KOPT-K1 (cell line): ENCODE measurements around the gene ZNF689.

Experiments used
- H3K27ac ChIP-seq: fragments of 200-600 bp; sonication (generic); 2 replicates; pipeline ENCODE4 v1.5.1; 2016; ENCODE audit warnings: antibody characterized with exemption, mild to moderate bottlenecking, low read depth, low read length; ENCODE audit not compliant: poor library complexity, severe bottlenecking
- H3K36me3 ChIP-seq: fragments of 200-600 bp; sonication (generic); 2 replicates; pipeline ENCODE4 v1.5.1; 2017; ENCODE audit warnings: antibody characterized with exemption, mild to moderate bottlenecking, low read length, moderate library complexity; ENCODE audit not compliant: insufficient read depth
- H3K9me3 ChIP-seq: fragments of 200-600 bp; sonication (generic); 2 replicates; pipeline ENCODE4 v1.5.1; 2017; ENCODE audit warnings: antibody characterized with exemption, low read length, mild to moderate bottlenecking; ENCODE audit not compliant: insufficient read depth, poor library complexity, severe bottlenecking

The ZNF689 gene

DNA sequence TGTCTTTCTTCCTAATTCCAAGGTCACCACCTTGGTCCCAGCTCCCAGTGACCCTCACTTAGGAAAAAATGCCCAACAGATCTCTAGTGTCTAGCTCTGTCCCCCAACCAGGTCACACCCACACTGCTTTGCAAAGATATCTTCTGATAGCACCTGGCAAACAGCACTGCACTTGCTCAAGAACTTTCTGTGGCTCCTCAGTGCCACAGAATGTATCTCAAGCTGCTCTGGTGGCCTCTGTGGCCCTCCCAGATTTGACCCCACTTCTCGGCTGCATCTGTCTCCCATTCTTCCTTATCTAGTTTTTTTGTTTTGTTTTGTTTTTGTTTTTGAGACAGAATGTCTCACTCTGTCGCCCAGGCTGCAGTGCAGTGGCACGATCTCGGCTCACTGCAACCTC is 43.7 kb downstream of the ZNF689 start:
- Histone ChIP-seq H3K36me3 (no peaks in the 10 kb centered on the region), H3K27ac (no peak overlapping the region), H3K9me3 (no peaks in the 10 kb centered on the region)

DNA sequence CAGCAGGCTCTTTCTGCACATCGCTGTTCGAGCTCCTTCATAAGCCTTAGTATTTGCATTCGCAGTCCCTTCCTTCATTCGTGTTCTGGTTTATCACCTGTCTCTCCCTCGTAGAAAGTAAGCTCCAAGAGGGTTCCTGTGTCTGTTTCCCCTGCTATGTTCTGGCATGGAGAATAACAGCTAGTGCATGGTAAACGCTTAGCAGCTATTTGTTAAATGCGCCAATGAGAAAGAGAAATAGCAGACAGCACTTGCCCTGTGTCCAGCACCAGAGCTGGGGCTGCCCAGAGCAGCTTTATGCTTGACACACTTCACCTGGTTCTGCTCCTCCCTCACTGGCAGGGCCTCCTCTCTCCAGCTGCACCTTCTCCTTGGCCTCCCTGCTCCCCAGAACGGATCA is 44.2 kb downstream of the ZNF689 start:
- Histone ChIP-seq H3K27ac (no peak overlapping the region), H3K36me3 (no peaks in the 10 kb centered on the region), H3K9me3 (no peaks in the 10 kb centered on the region)

DNA sequence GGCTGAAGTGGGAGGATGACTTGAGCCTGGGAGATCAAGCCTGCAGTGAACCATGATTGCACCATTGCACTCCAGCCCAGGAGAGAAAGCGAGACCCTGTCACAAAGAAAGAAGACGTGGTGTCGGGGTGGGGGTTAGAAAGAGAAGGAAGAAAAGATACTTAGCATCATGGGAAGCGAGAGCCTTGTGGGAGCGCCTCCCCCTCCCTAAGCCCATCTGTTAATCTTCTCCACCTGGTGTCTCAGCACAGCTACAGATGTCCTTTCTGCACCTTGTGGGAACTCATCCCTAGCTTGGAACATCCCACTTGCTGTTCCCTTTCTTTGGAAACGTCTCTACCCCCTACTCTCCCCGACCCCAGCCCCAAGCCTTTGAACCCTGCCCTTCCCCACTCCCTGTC is 44.7 kb downstream of the ZNF689 start:
- Histone ChIP-seq H3K9me3 (no peaks in the 10 kb centered on the region), H3K36me3 (no peaks in the 10 kb centered on the region), H3K27ac (no peak overlapping the region)

DNA sequence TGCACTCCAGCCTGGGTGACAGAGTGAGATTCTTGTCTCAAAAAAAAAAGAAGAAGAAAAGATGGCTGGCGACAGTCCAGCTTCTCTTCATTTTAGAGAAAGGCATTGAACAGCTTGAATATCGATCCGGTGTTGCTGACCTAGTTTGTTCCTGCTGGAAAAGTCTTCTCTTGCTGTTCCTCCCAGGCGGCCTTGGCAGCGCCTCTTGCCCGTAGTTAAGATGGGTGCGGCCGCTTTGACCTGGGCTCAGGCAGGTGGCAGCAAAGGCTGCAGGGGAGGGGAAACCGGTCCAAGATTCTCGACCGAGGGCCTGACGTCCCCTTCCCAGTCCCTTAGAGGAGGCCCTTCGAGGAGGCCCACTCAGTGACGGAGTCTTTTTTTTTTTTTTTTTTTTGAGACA is 48.2 kb downstream of the ZNF689 start:
- Histone ChIP-seq H3K36me3 (no peaks in the 10 kb centered on the region), H3K9me3 (no peaks in the 10 kb centered on the region), H3K27ac (no peak overlapping the region)

DNA sequence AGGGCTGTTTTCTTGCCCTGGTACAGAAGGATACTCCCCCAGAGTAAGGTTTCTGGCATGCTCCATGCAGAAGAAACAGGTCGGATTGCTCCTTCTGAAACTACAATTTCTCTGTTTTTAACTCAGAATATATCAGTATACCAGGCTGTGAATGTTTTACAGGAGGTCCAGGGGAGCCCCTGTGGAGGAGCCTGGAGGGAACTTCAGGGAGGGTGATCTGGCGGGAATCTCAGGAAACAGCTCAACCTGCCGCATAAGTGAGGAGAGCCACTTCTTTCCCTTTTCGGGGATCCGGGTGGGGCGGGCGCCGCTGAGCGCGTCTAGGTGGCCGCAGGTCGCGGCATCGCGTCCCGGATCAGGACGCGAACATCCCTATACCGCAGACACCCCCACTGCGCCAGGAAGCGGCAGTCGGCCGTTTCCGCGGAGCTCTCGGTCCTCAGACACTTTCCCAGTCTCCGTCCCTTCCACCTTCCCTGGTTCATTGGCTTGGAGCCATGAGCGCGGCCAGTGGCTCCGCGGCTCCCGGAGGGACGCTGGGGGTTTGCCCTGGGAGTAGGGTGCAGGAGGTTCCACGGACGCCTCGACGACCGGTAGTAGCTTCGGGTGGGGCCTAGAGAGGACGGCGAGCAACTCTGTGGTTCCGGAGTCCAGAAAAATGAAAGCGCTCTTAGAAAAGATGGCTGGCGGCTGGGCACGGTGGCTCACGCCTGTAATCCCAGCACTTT is 48.9 kb downstream of the ZNF689 start:
- Histone ChIP-seq H3K9me3 (no peaks in the 10 kb centered on the region), H3K36me3 (peaks cover 1% of the 10 kb centered on the region; the same call in 1 of the 2 replicates), H3K27ac (no peak overlapping the region)

DNA sequence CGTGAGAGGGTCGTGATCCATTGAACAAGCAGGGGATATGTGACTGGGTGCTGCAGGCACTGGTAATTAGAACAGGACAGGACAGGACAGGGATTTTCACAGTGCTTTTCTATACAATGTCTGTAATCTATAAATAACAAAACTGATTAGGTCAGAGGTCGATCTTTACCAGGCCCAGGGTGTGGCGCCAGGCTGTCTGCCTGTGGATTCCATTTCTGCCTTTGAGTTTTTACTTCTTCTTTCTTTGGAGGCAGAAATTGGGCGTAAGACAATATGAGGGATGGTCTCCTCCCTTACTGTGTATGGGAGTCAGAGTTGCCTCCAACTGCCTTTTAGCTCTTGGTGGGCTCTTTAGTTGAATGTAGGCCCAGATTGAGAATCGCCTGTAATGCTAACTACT is 50.5 kb downstream of the ZNF689 start:
- no peaks in the 10 kb centered on the region for H3K9me3 ChIP-seq
- H3K27ac ChIP-seq, result no peak overlapping the region
- H3K36me3 ChIP-seq, result peaks cover 17% of the 10 kb centered on the region

DNA sequence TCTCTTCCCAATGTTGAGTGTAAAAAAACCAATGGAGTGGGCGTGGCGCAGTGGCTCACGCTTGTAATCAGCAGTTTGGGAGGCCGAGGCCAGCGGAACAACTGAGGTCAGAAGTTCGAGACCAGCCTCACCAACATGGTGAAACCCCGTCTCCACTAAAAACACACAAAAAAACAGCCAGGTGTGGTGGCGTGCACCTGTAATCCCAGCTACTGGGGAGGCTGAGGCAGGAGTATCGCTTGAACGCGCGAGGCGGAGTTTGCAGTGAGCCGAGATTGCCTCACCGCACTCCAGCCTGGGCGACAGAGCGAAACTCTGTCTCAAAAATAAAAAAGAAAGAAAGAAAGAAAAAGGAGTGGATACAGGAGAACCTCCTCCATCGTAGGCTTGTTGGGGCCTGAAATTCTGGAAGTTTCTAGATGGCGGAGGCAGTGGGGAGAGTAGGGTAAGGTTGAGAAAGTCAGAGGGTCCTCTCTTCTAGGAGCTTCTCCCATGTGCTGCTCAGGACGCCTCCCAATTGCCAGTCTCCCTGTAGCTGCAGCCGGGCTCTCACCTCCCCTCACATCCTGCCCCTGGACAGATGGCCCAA is 51.3 kb downstream of the ZNF689 start:
- Histone ChIP-seq H3K9me3 (no peaks in the 10 kb centered on the region), H3K27ac (peak overlapping the region; percentile 95), H3K36me3 (peaks cover 25% of the 10 kb centered on the region)

DNA sequence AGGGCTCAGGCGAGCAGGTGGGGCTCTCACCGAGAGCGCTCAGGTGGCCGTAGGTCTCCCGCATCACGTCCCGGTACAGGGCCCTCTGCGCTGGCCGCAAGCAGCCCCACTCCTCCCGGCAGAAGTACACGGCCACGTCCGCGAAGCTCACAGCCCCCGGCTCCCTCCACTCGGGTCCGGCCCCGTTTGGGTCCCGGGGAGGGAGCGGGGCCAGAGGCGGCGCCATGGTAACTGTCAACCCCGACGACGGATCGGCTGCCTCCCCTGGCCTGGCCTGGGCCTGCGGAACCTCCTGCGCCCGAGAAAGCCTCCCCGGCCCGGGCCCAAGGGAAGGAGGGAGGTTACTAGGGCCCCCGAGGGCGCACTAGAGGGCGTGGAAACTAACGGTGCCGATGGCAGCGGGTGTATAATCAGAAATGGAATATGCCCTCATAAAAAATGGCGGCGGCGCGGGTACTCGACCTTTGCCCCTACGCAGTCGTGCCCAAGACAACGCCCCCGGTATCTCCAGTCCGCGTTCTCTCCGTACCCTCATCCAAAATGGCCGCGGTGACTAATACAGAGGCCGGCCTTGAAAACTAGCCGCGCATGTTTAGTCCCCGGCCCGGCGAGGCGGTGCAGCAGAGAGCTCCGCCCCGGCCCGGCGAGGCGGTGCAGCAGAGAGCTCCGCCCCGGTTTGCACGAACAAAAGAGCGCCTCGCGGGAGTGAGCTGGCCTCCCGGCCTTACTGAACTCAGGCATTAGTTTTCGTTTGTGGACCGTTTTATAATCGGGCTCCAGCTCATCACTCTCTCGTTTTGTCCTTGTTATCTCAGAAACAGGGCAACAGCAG is 52.0 kb downstream of the ZNF689 start, which contains the start of gene ZNF764:
TSS of gene ZNF764 (minus strand) at position 418 of the 832 bp plus-strand sequence. CDS start at position 226, 192 bp downstream.
- Histone ChIP-seq H3K36me3 (peaks cover 32% of the 10 kb centered on the region), H3K9me3 (no peaks in the 10 kb centered on the region), H3K27ac (peak within 1 kb of the TSS; percentile 95)

DNA sequence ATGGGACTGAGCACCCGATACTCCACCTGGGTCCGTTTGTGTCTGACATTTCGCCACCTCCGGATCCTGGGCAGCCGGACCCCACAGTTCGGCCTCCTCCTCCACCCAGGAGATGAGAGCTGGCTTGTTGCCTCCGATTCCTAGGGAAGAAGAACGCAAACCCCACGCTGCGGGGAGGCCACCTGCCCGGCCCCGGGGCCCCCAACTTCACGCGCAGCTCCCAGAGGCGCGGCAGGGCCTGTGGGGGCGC is 52.6 kb downstream of the ZNF689 start:
- H3K36me3 ChIP-seq, result peaks cover 38% of the 10 kb centered on the region
- no peaks in the 10 kb centered on the region for H3K9me3 ChIP-seq
- H3K27ac ChIP-seq, result peak overlapping the region; percentile 95

DNA sequence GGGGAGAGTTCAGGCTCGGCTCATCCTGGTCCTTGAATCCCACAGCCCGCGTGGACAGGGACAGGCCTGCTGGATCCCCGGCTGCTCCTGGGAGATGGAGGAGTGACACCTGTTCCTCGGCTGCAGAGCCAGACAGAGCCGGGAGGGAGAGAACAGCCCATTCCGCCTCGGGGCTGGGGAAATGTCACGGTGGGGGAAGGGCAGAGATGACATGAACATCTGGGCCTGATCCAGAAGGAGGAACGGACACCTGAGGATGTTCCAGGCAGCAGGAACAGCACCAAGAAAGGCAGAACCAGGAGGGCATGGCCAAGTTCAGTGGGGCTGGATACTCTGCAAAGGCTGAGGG is 54.1 kb downstream of the ZNF689 start:
- H3K9me3 ChIP-seq, result no peaks in the 10 kb centered on the region
- H3K36me3 ChIP-seq, result peaks cover 38% of the 10 kb centered on the region
- H3K27ac ChIP-seq, result no peak overlapping the region

DNA sequence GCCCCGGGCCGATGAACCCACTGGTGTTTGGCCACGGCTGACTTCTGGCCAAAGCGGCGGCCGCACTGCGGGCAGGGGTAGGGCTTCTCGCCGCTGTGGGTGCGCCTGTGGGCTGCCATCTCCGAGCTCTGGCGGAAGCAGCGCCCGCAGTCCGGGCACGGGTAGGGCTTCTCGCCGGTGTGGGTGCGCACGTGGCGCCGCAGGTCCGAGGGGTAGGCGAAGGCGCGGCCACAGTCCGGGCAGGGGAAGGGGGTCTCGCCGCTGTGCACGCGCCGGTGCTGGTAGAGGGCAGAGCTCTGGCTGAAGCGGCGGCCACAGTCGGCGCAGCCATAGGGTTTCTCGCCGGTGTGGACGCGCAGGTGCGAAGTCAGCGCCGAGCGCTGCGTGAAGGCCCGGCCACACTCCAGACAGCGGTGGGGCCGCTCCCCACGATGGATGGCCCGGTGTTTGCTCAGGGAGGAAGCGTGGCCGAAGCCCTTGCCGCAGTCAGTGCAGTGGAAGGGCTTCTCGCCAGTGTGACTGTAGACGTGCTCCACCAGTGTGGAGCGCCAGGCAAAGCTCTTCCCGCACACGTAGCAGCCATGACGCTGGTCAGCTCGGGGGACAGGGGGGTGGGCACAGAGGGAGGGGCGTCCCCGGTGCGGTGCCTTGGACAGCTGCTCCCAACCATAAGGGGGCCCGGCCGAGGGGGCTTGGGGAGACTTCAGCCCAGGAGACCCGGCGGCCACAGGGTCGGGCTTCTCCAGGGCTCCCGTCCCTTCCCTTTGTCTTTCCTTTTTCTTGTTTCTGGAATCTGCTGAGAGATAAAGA is 54.7 kb downstream of the ZNF689 start:
- peaks cover 38% of the 10 kb centered on the region for H3K36me3 ChIP-seq
- no peaks in the 10 kb centered on the region for H3K9me3 ChIP-seq
- H3K27ac ChIP-seq, result no peak overlapping the region

DNA sequence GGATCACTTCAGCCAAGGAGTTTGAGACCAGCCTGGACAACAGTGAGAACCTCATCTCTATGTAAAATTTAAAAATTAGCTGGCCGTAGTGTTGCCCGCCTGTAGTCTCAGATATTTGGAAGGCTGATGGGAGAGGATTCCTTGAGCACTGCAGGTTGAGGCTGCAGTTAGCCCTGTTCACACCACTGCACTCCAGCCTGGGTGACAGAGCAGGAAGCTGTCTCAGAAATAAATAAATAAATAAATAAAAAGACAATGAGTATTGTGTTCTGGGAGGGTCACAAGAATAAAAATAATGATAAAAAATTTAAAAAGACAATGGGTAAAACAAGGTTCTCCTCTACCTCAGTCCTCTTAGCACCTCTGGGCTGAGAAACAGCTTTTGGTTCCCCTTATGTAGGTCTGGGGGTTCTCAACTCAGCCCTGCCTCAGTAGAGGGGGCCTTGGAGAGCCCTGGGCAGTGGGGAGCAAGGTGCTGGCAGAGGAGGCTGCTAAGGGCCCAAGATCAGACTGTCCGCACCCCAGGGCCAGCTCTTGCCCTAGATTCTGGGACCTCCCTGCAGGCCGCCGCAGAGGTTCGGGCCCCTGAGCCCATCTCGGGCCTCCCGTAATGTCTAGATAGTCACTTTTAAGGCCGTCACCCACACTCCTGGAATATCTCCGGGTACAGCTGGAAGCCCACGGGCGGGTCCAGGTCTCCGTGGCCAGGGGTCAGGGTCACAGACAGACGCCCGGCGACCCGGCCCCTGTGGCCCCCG is 55.5 kb downstream of the ZNF689 start:
- Histone ChIP-seq H3K9me3 (no peaks in the 10 kb centered on the region), H3K27ac (no peak overlapping the region), H3K36me3 (peaks cover 38% of the 10 kb centered on the region)

DNA sequence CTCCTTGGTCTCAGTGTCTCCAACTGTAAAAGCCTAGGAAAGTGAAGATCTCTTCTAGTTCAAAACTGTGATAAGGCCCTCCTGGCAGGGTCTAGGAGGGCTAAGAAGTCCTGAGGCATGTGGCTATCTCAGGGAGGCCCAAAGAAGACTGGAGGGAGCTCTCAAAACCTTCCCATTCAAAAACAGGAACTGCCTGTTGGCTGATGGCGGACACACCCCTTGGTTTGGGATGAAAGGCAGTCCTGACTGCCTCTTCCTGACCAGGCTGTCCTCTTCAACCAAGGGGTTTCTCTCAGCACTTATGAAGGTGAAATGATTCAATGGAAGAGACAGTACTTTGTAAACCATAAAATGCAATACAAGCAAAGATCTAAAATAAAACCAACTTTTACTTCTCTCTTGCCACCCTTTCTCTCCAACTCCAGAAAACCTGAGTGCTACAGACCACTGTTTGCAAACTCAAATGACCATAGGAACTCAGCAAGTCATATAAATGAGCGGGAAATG is 56.7 kb downstream of the ZNF689 start:
- Histone ChIP-seq H3K36me3 (peaks cover 38% of the 10 kb centered on the region), H3K9me3 (no peaks in the 10 kb centered on the region), H3K27ac (peak overlapping the region; percentile 51)

DNA sequence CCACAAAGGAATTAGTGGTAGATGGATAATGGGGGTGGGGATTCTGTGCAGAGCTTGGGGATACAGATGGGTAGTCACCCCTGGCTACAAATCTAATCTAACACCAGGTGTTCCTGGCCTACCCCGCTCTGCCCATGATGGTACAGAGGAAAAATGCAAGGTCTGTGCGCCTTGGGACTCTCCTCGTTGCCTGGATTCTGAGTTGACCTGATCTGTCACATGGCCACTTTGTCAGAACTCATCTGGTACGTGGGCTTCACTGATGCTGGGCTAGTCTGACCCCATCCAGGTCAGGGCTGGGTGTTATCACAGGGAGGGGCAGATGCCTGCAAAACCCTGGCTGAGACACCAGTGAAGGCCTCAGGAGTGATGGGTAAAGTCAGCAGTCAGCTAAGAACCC is 57.2 kb downstream of the ZNF689 start:
- Histone ChIP-seq H3K9me3 (no peaks in the 10 kb centered on the region), H3K27ac (peak overlapping the region; percentile 51), H3K36me3 (peaks cover 38% of the 10 kb centered on the region)
